K562 (cell line): ENCODE results near the gene SNRNP200. TPM values are rescaled to one million over a fixed set of nuclear protein-coding genes. Genes with fewer than 3 reads are reported as not detected.

Experiments used
- ARID3B ChIP-seq: fragments of 250-450 bp; sonication (Bioruptor Pico); IDR thresholded peaks from 2 replicates; pipeline ENCODE4 v1.4.0; 2020; ENCODE audit warnings: borderline replicate concordance
- CAMTA2 ChIP-seq: fragments of 250-450 bp; sonication (Bioruptor Pico); conservative IDR thresholded peaks from 2 replicates; pipeline ENCODE4 v1.5.1; 2022
- CHD1 ChIP-seq: fragments of 200-600 bp; sonication (generic); IDR thresholded peaks from one replicate; pipeline ENCODE4 v1.6.1; 2012; ENCODE audit warnings: mild to moderate bottlenecking, moderate library complexity, low read length, inconsistent platforms
- CHD4 ChIP-seq: fragments of 200-600 bp; sonication (generic); IDR thresholded peaks from 3 replicates; pipeline ENCODE4 v1.6.1; 2012; ENCODE audit warnings: low read depth, mild to moderate bottlenecking, mixed read lengths, low read length, inconsistent platforms; ENCODE audit not compliant: insufficient read depth, insufficient replicate concordance, poor library complexity, severe bottlenecking
- ERF ChIP-seq: fragments of 450-650 bp; formaldehyde crosslinking; IDR thresholded peaks from 2 replicates; pipeline ENCODE4 v1.4.0; 2020; ENCODE audit warnings: mild to moderate bottlenecking, mixed read lengths
- ILK ChIP-seq: fragments of 450-650 bp; IDR thresholded peaks from 2 replicates; pipeline ENCODE4 v1.6.1; 2016; ENCODE audit warnings: missing genetic modification characterization, low read depth, mild to moderate bottlenecking, missing compliant biosample characterization, moderate library complexity, borderline replicate concordance
- MAZ ChIP-seq, 2 experiments: fragments of 450-650 bp in 1 of 2; sonication (generic) in 1 of 2; formaldehyde crosslinking; IDR thresholded peaks in 1 of 2; conservative IDR thresholded peaks in 1 of 2; 2 replicates each; pipeline versions ENCODE4 v1.4.0 to v1.5.0; 2020; ENCODE audit warnings: mild to moderate bottlenecking in 1 of 2, missing genetic modification reagents in 1 of 2
- NFATC3 ChIP-seq: fragments of 450-650 bp; IDR thresholded peaks from 2 replicates; pipeline ENCODE4 v1.6.1; 2017; ENCODE audit warnings: mild to moderate bottlenecking
- PCBP1 ChIP-seq: fragments of 200-400 bp; formaldehyde crosslinking; IDR thresholded peaks from 2 replicates; pipeline ENCODE4 v1.6.1; 2018; ENCODE audit warnings: mild to moderate bottlenecking, low read depth, low read length; ENCODE audit not compliant: poor library complexity, severe bottlenecking
- RB1 ChIP-seq: fragments of 450-650 bp; IDR thresholded peaks from 2 replicates; pipeline ENCODE4 v1.6.1; 2017; ENCODE audit warnings: low read depth, mild to moderate bottlenecking
- REST ChIP-seq, 2 experiments: fragments of 450-650 bp; formaldehyde crosslinking in 1 of 2; IDR thresholded peaks; 2 replicates each; pipeline versions ENCODE4 v1.4.0 to v1.6.1; 2014 to 2020; ENCODE audit warnings: mild to moderate bottlenecking in 2 of 2, borderline replicate concordance in 1 of 2, low read depth in 1 of 2
- TCF7 ChIP-seq: sonication (generic); IDR thresholded peaks from 2 replicates; pipeline ENCODE4 v1.6.1; 2016; ENCODE audit warnings: antibody characterized with exemption, borderline replicate concordance
- TOE1 ChIP-seq, 2 experiments: fragments of 450-650 bp in 1 of 2; sonication (generic) in 1 of 2; formaldehyde crosslinking in 1 of 2; IDR thresholded peaks; 2 replicates each; pipeline versions ENCODE4 v1.7.1 to v1.8.0; 2016 to 2022; ENCODE audit warnings: borderline replicate concordance in 2 of 2, mild to moderate bottlenecking in 2 of 2, antibody characterized with exemption in 1 of 2, inconsistent platforms in 1 of 2, low read depth in 1 of 2, missing genetic modification reagents in 1 of 2, moderate library complexity in 1 of 2
- TRIM28 ChIP-seq: fragments of 450-650 bp; IDR thresholded peaks from 2 replicates; pipeline ENCODE4 v1.6.1; 2017
- ZNF24 ChIP-seq: fragments of 450-650 bp; IDR thresholded peaks from 2 replicates; pipeline ENCODE4 v1.6.1; 2016
- ZNF75A ChIP-seq: fragments of 450-650 bp; formaldehyde crosslinking; IDR thresholded peaks from 2 replicates; pipeline ENCODE4 v1.4.0; 2020; ENCODE audit warnings: mild to moderate bottlenecking
- ZNF766 ChIP-seq: fragments of 200-800 bp; sonication (Bioruptor generic); conservative IDR thresholded peaks from 2 replicates; pipeline ENCODE4 v1.6.1; 2016; ENCODE audit warnings: missing genetic modification characterization, missing compliant biosample characterization
- ZSCAN32 ChIP-seq: fragments of 450-650 bp; formaldehyde crosslinking; IDR thresholded peaks from 2 replicates; pipeline ENCODE4 v1.4.0; 2020; ENCODE audit warnings: mild to moderate bottlenecking, moderate library complexity
- polyA plus RNA-seq, 8 experiments: library from polyadenylated mRNA; depleted of rRNA in 4 of 8; stranded (reverse) in 5 of 8; unstranded in 3 of 8; fragments of >200 nt; fragmentation: Nextera tagmentation in 2 of 8; fragmentation: Illumina TruSeq in 1 of 8; extraction: Ambion mirVana in 2 of 8; extraction: Trizol in 1 of 8; gene quantifications; 2 replicates each; pipeline versions ENCODE4 v1.2.1 to v1.2.3, GENCODE V29; 2011 to 2014; ENCODE audit warnings: inconsistent platforms in 1 of 8, missing spikeins in 1 of 8
- total RNA-seq, 7 experiments: library from RNA; depleted of rRNA in 6 of 7; stranded (reverse); fragments of >200 nt in 6 of 7; fragmentation: Illumina TruSeq in 2 of 7; extraction: Trizol in 2 of 7; gene quantifications; 2 replicates each; pipeline versions ENCODE4 v1.2.1 to v1.2.3, GENCODE V29; 2011 to 2021; ENCODE audit warnings: low replicate concordance in 1 of 7

Gene SNRNP200
- total and polyA plus RNA-seq, 9 of the 15 experiments (the other 6 are each of a cell fraction or from before 2014, with no cell fraction given) = 76.1 to 231 (median 155) TPM

- TF ChIP-seq REST (IDR thresholded peaks at IDR 0.05; ENCODE audit: borderline replicate concordance) (no peak), REST (CRISPR knock-in tag; IDR thresholded peaks at IDR 0.05; ENCODE audit: low read depth) (no peak), ZNF75A (CRISPR knock-in tag) (no peak), ARID3B (CRISPR knock-in tag) (no peak), CHD1 (no peak), ZSCAN32 (CRISPR knock-in tag) (no peak), TRIM28 (no peak), ILK (tag) (no peak), TOE1 (IDR thresholded peaks at IDR 0.05; ENCODE audit: borderline replicate concordance) (no peak), TOE1 (CRISPR knock-in tag; IDR thresholded peaks at IDR 0.05; ENCODE audit: borderline replicate concordance, low read depth) (0 out of 2 replicates have a peak, but pooled peaks have one; percentile 55), MAZ (CRISPR knock-in tag; conservative IDR thresholded peaks at IDR 0.05 in 1 of 2, IDR thresholded peaks at IDR 0.05 in 1 of 2) (no peak), CHD4 (no peak), TCF7 (no peak), RB1 (no peak), PCBP1 (no peak), ZNF24 (no peak), ERF (no peak), CAMTA2 (CRISPR knock-in tag) (no peak), ZNF766 (CRISPR knock-in tag) (no peak), NFATC3 (no peak)
These were observed 38.0 kb downstream of the SNRNP200 start (continued) for GRCh38 chr2:96267159-96267971.
